WTC11 (cell line): ENCODE measurements around the gene GALNT18. TPM values are rescaled to one million over a fixed set of nuclear protein-coding genes. Genes with fewer than 3 reads are reported as not detected.

Experiments used
- ATAC-seq: fragments of 200-7000 bp; cut with Tn5 transposase; 2 replicates; pipeline ENCODE4 v1.10.0; 2021; ENCODE audit warnings: mild to moderate bottlenecking, moderate library complexity
- CTCF ChIA-PET: fragments of 300-600 bp; sonication (Branson Sonifier 250); formaldehyde crosslinking; loops from one replicate; lab custom pipeline; 2021; ENCODE audit warnings: antibody characterized with exemption; lab: Charles Lee
- POLR2A ChIA-PET: fragments of 350-600 bp; sonication (Branson Sonifier 250); formaldehyde crosslinking; loops from one replicate; lab custom pipeline; 2021; ENCODE audit warnings: antibody characterized with exemption; lab: Charles Lee
- DNase-seq: peaks from one replicate; pipeline ENCODE4 v3.0.0; 2021; ENCODE audit warnings: low spot score
- H3K27ac Mint-ChIP-seq: 2 replicates; pipeline ENCODE4 v1.8.0; 2021; ENCODE audit warnings: mixed read lengths
- H3K27me3 Mint-ChIP-seq: 2 replicates; pipeline ENCODE4 v1.8.0; 2021; ENCODE audit warnings: low read depth, mild to moderate bottlenecking, moderate library complexity, mixed read lengths
- H3K36me3 Mint-ChIP-seq: 2 replicates; pipeline ENCODE4 v1.8.0; 2021; ENCODE audit warnings: mixed read lengths
- H3K4me1 Mint-ChIP-seq: 2 replicates; pipeline ENCODE4 v1.8.0; 2022; ENCODE audit warnings: mixed read lengths
- H3K4me3 Mint-ChIP-seq: 2 replicates; pipeline ENCODE4 v1.8.0; 2021; ENCODE audit warnings: mild to moderate bottlenecking, moderate library complexity, mixed read lengths
- H3K9me3 Mint-ChIP-seq: 2 replicates; pipeline ENCODE4 v1.8.0; 2021; ENCODE audit warnings: mixed read lengths
- ATF1 ChIP-seq: sonication (generic); formaldehyde crosslinking; IDR thresholded peaks from 2 replicates; pipeline ENCODE4 v1.8.1; 2023; ENCODE audit warnings: mild to moderate bottlenecking, moderate library complexity, missing genetic modification reagents
- ATF6 ChIP-seq: sonication (generic); formaldehyde crosslinking; IDR thresholded peaks from 2 replicates; pipeline ENCODE4 v1.8.1; 2023; ENCODE audit warnings: mild to moderate bottlenecking, missing genetic modification reagents
- CTCF ChIP-seq: fragments of 200-600 bp; IDR thresholded peaks from 2 replicates; pipeline ENCODE4 v1.8.0; 2022; ENCODE audit warnings: antibody characterized with exemption
- ERG ChIP-seq: fragments of 250-450 bp; sonication (Bioruptor Pico); IDR thresholded peaks from 2 replicates; pipeline ENCODE4 v1.8.0; 2021; ENCODE audit warnings: mild to moderate bottlenecking
- FOXP4 ChIP-seq: sonication (generic); formaldehyde crosslinking; IDR thresholded peaks from 2 replicates; pipeline ENCODE4 v1.8.0; 2022; ENCODE audit warnings: mild to moderate bottlenecking, missing genetic modification reagents
- NFYB ChIP-seq: sonication (generic); formaldehyde crosslinking; conservative IDR thresholded peaks from 2 replicates; pipeline ENCODE4 v1.8.0; 2022; ENCODE audit warnings: low read depth, missing genetic modification reagents
- PREB ChIP-seq: sonication (generic); formaldehyde crosslinking; IDR thresholded peaks from 2 replicates; pipeline ENCODE4 v1.8.1; 2022; ENCODE audit warnings: mild to moderate bottlenecking, missing genetic modification reagents, moderate library complexity, borderline replicate concordance
- RELA ChIP-seq: sonication (generic); formaldehyde crosslinking; IDR thresholded peaks from 2 replicates; pipeline ENCODE4 v1.8.1; 2022; ENCODE audit warnings: missing genetic modification reagents, mild to moderate bottlenecking, borderline replicate concordance
- TCF7 ChIP-seq: sonication (generic); formaldehyde crosslinking; IDR thresholded peaks from 2 replicates; pipeline ENCODE4 v1.8.0; 2022; ENCODE audit warnings: mild to moderate bottlenecking, low read depth, missing genetic modification reagents, moderate library complexity
- ZMAT4 ChIP-seq: fragments of 250-450 bp; sonication (Bioruptor Pico); IDR thresholded peaks from 2 replicates; pipeline ENCODE4 v1.9.0; 2021; ENCODE audit warnings: mild to moderate bottlenecking
- ZNF263 ChIP-seq: sonication (generic); formaldehyde crosslinking; IDR thresholded peaks from 2 replicates; pipeline ENCODE4 v1.8.1; 2022; ENCODE audit warnings: low read depth, mild to moderate bottlenecking, moderate library complexity, missing genetic modification reagents
- ZNF425 ChIP-seq: fragments of 250-450 bp; sonication (Bioruptor Pico); conservative IDR thresholded peaks from 2 replicates; pipeline ENCODE4 v1.9.0; 2021; ENCODE audit warnings: mild to moderate bottlenecking
- ZSCAN18 ChIP-seq: fragments of 250-450 bp; sonication (Bioruptor Pico); IDR thresholded peaks from 2 replicates; pipeline ENCODE4 v2.1.2; 2022; ENCODE audit warnings: mild to moderate bottlenecking, moderate library complexity
- total RNA-seq: library from RNA; stranded (reverse); gene quantifications from 3 replicates; pipeline ENCODE4 v1.2.3, GENCODE V29; 2021

Gene GALNT18
- total RNA-seq, 1 experiment from 2014 or later, result 5.0 TPM

- Mint-ChIP-seq H3K27me3 (no peaks in the 10 kb centered on the region; the same call in none of the 2 replicates), H3K9me3 (peaks cover 5% of the 10 kb centered on the region), H3K27ac (no peak overlapping the region), H3K4me1 (peaks cover 19% of the 10 kb centered on the region), H3K36me3 (peaks cover 3% of the 10 kb centered on the region; the same call in 1 of the 2 replicates), H3K4me3 (no peak overlapping the region)
- TF ChIP-seq ATF6 (CRISPR knock-in tag) (no peak), ZNF263 (CRISPR knock-in tag) (no peak), NFYB (CRISPR knock-in tag) (no peak), ZMAT4 (no peak), CTCF (no peak), ERG (CRISPR knock-in tag) (no peak), FOXP4 (no peak), ATF1 (no peak), ZSCAN18 (CRISPR knock-in tag) (no peak), RELA (CRISPR knock-in tag) (no peak), PREB (CRISPR knock-in tag) (no peak), TCF7 (no peak), ZNF425 (CRISPR knock-in tag) (no peak)
- DNase-seq, result no peak
- CTCF ChIA-PET, result interaction anchor here (1.1 to 1.2 kb wide), 2 partner anchors 121 to 360 kb away, joined by 3 read pairs; no protein-coding TSS in a partner anchor
- POLR2A ChIA-PET, result no interaction called here
- ATAC-seq, result no peak
Measured at GRCh38 chr11:11387622-11388305, 234.0 kb downstream of the GALNT18 start.
